H4 (cell line): ENCODE results near the gene UBXN2A. TPM values are rescaled to one million over a fixed set of nuclear protein-coding genes. Genes with fewer than 3 reads are reported as not detected.
A peak's percentile ranks its signal among the peaks of the same experiment; 100 is the strongest.
"Not testable (repeated sequence)": the region's sequence is repeated elsewhere in the genome, so short reads cannot be mapped to it uniquely, and the experiment has no call there.

Source experiments
- DNase-seq: peaks from one replicate; pipeline ENCODE4 v3.0.0-alpha.2; 2015; ENCODE audit warnings: low spot score
- total RNA-seq: library from RNA; depleted of rRNA; stranded (reverse); fragments of >200 nt; shearing (Covaris generic); gene quantifications from 2 replicates; pipeline ENCODE4 v1.2.3, GENCODE V29; 2014; rRNA removed

The UBXN2A gene
- total RNA-seq, 1 experiment from 2014 or later, result 10.0 TPM

DNA sequence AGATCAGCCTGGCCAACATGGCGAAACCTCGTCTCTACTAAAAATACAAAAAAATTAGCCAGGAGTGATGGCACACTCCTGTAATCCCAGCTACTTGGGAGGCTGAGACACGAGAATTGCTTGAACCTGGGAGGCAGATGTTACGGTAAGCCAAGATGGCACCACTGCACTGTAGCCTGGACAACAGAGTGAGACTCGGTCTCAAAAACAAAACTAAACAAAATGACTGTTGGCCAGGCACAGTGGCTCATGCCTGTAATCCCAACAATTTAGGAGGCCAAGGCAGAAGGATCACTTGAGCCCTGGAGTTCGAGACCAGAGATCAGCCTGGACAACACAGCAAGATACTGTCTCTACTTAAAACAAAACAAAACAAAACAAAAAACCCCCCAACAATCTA lies 102.9 kb downstream of the UBXN2A start:
- not testable (repeated sequence) for DNase-seq

DNA sequence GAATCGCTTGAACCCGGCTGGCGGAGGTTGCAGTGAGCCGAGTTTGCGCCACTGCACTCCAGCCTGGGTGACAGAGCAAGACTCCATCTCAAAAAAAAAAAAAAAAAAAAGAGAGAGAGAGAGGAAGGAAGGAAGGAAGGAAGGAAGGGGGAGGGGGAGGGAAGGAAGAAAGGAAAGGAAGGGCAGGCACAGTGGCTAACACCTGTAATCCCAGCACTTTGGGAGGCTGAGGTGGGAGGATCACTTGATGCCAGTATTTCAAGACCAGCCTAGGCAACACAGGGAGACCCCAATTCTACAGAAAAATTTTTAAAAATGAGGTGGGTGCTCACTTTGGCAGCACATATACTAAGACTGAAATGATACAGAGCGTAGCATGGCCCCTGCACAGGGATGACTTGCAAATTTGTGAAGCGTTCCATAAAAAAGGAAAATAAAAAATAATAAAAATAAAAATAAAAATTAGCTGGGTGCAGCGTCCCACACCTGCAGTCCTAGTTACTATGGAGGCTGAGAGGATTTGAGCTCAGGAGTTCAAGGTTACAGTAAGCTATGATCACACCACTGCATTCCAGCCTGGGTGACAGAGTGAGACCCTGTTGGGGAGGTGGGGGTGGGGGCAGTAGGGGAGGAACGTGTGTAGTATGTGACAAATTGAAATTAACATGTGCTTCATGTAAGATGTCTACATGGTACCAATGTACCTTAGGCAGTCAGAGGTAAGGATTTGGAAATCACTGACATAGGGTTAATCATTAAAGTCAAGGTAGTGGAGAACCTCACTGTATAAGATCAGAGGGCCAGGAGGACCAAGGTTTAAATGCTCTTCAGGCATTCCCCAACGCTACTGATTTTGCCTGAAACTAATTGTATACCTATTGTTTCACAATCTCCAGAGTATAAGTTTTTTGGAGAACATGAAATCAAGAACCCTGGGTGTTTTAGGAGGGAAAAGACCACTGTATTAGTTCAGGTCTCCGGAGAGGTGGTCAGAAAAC lies 105.5 kb downstream of the UBXN2A start:
- no peak for DNase-seq

DNA sequence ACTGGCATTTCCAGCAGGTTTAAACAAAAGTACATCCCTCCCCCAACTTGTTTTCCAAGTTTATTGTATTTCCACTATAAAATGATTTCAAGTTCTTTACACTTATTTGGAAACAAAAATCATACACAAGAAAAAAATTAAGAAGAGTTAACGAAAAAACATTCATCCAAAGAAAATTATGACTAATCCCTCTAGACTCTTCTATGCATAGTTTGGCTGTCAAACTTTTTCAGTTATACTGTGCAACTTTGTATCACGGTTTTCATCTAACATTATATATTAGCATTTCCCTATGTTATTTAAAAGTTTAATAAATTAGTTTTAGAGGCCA lies 106.3 kb downstream of the UBXN2A start:
- DNase-seq, result no peak

DNA sequence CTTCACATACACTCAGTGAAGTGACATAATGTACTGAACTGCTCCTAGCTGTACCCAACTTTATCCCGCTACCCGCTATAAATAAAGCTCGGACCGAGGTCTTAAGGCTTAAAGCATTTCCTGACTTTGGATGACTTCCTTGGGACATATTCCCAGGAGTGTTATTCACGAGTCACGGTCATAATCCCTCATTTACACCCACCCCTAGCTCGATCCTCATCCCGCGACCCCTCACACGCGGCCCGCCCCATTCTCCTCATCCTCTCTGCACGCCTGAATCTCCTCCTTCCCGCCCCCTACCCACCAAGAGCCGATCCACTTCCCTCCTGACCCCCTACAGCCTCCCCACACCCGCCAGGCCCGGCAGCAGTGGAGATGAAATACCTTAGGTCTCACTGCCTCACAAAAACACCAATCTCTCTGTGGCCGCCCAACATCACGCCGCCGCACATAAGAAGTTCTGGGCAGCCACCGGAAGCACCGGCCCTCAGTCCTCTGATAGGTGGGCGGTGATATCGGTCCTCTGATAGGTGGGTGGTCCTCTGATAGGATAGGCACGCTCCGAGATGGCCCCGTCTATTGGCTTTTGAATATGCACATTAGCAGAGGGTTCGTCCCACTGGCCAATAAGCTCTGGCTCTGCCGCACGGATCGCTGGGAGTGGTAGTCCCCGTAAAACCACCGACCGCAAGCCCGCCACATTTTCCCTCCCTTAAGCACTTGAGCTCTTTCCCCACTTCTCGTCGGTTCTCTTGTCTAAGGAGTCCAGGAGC lies 106.9 kb downstream of the UBXN2A start, which contains the start of gene WDCP:
Gene WDCP (minus strand): TSS at position 462 of the 773 bp plus-strand sequence. CDS start 7,897 bp downstream, outside the sequence.
- DNase-seq, result peak; percentile 97

DNA sequence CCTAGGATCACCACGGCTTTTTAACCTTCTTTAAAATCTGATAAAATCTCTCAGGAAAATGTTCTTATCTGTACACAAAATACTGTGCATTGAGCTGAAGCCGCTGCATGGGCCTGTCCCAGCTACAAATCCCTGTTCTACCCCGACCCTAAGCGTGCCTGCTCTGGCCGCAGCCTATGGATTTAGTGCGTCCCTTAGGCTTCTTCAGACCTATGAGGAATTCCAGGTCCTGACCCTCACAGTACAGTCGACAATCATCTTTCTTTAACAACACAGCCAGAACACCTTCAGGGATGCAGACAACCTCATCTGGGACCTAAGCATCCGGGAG lies 107.4 kb downstream of the UBXN2A start:
- no peak for DNase-seq

DNA sequence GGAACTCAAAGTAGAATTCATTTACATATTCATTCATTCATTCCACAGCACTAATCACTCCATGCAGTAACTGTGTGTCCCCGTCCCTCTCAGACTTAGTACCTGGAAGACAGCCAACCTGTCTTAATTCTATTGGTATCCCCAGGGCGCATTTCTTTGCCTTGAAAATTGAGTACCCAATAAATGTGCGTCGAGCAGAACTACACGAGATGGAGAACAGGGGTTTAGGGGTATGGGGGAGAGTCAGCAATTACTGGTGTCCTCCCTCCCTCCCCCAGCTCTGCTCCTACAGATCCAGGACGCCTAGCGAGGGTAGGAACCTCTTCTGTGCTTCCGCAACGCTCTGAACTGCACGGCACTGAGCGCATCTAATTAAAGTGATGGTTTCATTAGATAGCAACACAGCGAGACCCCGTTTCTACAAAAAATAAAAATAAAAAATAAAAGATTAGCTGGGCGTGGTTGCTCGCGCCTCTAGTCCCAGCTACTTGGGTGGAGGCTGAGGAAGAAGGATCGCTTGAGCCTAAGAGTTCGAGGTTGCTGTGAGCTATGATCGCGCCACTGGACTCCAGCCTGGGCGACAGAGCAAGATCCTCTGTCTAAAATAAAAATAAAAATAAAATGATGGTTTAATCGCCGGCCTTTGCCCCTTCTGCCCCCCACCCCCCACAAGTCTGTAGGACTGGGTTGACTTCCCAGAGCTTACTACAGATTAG lies 108.7 kb downstream of the UBXN2A start:
- DNase-seq, result no peak

DNA sequence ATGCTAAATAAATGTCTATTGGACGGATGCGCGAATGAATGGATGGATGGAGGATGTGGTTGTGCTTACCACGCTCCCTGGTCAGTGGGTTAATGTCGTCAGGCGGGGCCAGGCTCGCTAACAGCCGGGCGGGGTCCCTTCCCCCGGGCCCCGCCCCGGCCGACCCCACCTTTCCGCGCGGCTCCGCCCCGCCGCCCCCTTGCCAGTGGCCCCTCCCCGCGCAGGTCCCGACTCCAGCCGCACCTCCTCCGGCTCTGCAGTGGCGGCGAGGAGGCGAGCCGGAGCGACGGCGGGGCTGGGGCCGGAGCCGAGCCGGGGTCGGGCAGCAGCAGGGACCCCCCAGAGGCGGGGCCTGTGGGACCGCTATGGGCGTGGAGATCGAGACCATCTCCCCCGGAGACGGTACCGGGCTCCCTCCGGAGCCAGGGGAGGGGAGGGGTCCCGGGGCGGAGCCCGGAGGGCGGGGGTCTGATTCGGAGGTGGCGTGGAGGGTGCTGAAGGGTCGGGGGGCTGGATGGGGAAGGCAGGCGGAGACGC lies 109.3 kb downstream of the UBXN2A start, which contains the start of gene FKBP1B:
Gene FKBP1B (plus strand): TSS at position 257 of the 537 bp plus-strand sequence. CDS start 109 bp downstream, at position 366.
- DNase-seq, result peak; percentile 26

DNA sequence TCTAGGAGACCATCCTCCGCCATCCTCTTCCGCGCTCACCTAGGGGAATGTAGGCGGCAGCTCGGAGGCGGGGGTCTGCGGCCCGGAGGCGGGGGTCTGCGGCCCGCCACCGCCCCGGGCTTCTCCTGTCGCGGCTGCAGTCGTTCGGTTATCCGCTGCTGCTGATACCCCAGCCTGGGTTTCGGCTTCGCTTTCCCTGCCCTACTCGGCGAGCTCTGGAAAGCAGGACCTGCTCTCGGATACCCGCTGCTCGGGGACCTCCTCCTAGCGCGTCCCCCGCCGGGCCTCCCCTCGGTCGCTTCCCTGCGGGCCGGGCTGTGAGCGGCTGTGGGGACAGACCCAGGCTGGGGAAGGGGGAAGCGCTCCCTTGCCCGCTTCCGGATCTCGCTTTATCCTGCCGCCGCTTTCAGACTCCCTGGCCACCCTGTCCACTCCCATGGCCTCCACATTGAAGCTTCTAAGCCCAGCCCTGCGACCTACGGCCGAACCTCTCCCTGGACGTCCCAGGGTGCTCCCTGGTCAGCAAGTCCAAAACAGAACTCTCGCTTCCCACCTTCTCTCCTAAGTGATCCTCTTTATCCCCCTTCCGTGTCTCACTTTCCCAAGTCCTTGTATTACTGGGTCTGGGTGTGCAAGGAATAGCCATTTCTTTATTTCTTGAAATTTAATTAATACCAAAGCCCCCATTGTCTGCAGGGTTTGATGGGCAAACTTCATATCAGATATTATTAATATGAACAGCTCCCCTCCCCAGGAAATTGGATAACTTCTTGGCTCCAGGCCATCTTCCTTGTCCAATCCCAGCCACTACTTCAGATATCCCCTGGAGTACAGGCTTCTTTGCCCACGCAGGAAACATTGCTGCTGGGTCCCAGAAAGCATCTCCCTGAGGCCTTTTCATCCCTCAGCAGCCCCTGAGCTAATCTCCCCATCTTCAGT lies 110.0 kb downstream of the UBXN2A start:
- DNase-seq, result no peak

DNA sequence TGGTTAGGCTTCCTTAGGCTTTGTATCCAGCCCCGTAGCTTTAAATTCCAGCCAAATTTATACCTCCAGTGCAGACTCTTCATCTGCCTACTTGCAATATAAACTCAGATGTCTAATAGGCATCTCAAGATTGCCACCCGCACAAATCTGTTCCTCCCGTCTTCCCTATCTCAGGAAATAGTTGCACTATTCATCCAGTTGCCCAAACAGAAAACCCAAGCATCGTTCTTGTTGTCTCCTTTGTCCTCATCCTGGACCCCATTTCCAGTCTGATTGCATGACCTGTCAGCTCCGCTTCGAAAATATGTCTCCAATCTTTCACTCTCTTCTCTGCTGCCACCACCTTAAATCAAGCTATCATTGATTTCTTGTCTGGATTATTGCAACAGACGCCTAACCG lies 111.6 kb downstream of the UBXN2A start:
- DNase-seq, result no peak

DNA sequence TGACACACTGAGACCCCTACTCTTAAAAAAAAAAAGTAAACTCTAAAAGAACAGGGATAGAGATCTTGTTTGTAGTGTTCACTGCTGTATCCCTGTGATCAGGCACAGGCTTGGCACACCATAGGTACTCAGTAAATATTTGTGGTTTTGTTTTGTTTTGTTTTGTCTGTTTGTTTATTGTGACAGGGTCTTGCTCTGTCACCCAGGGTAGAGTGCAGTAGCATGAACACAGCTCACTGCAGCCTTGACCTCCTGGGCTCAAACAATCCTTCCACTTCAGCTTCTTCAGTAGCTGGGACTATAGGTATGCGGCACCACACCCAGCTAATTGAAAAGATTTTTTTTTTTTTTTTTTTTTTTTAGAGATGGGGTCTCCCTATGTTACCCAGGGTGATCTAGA lies 112.7 kb downstream of the UBXN2A start:
- DNase-seq, result no peak

Other genes with a start within 250 kb of the UBXN2A start
- gene ATAD2B, start 13.3 kb upstream of the UBXN2A start, total RNA-seq, result 2.3 and 2.6 TPM in 2 replicates
- 0.72 TPM in 1 of 2 replicates, not detected in the other for gene MFSD2B, start 69.6 kb downstream of the UBXN2A start, total RNA-seq
- gene WDCP, start 106.9 kb downstream of the UBXN2A start, total RNA-seq, result 7.1 and 7.6 TPM in 2 replicates
- gene FKBP1B, start 109.3 kb downstream of the UBXN2A start, total RNA-seq, result 0.58 TPM in 1 of 2 replicates, not detected in the other
- 178 and 188 TPM in 2 replicates for gene SF3B6, start 135.9 kb downstream of the UBXN2A start, total RNA-seq
- gene TP53I3, start 144.4 kb downstream of the UBXN2A start, total RNA-seq, result 4.9 and 5.1 TPM in 2 replicates
- 0.72 and 1.1 TPM in 2 replicates for gene PFN4, start 182.9 kb downstream of the UBXN2A start, total RNA-seq
- gene FAM228B, start 183.0 kb downstream of the UBXN2A start, total RNA-seq, result 0.27 and 1.8 TPM in 2 replicates
- gene FAM228A, start 234.6 kb downstream of the UBXN2A start, total RNA-seq, result not detected in 2 replicates